22Rv1 (cell line): ENCODE results near the gene TCF12.

ENCODE experiments used
- CTCF ChIP-seq: fragments of 450-650 bp; IDR thresholded peaks from 2 replicates; pipeline ENCODE4 v1.5.1; 2017; ENCODE audit warnings: mild to moderate bottlenecking
- ZFX ChIP-seq: fragments of 450-650 bp; IDR thresholded peaks from 2 replicates; pipeline ENCODE4 v1.6.1; 2017; ENCODE audit warnings: antibody characterized with exemption, borderline replicate concordance

- TF ChIP-seq CTCF (no peak), ZFX (no peak)
Observed at GRCh38 chr15:57329582-57330367, 411.3 kb downstream of the TCF12 start.
